Measurements from ENCODE around the gene RYR3.

The RYR3 gene

GRCh38 chr15:33729653-33730052, 418.9 kb downstream of the RYR3 start:
- no peak for DNase-seq

- no peak for DNase-seq
Observed at GRCh38 chr15:33730815-33731214, 420.0 kb downstream of the RYR3 start.

GRCh38 chr15:33735143-33735542, 424.4 kb downstream of the RYR3 start:
- DNase-seq: no peak

GRCh38 chr15:33735637-33736247, 425.0 kb downstream of the RYR3 start:
- DNase-seq: peak; percentile 30

- DNase-seq: peak; percentile 46
Observed at GRCh38 chr15:33737687-33738601, 427.2 kb downstream of the RYR3 start.

- peak; percentile 61 for DNase-seq
Observed at GRCh38 chr15:33738941-33739664, 428.3 kb downstream of the RYR3 start.

GRCh38 chr15:33742306-33742705, 431.5 kb downstream of the RYR3 start:
- no peak for DNase-seq

- DNase-seq: no peak
Observed at GRCh38 chr15:33742800-33743199, 432.0 kb downstream of the RYR3 start.

GRCh38 chr15:33746203-33746602, 435.4 kb downstream of the RYR3 start:
- no peak for DNase-seq

GRCh38 chr15:33753012-33753411, 442.2 kb downstream of the RYR3 start:
- no peak for DNase-seq

GRCh38 chr15:33754242-33754641, 443.5 kb downstream of the RYR3 start:
- no peak for DNase-seq

- DNase-seq: no peak
Observed at GRCh38 chr15:33756961-33757360, 446.2 kb downstream of the RYR3 start.

GRCh38 chr15:33757516-33758232, 446.9 kb downstream of the RYR3 start:
- DNase-seq: no peak

- no peak for DNase-seq
Observed at GRCh38 chr15:33766389-33766788, 455.6 kb downstream of the RYR3 start.

GRCh38 chr15:33768670-33769190, 458.0 kb downstream of the RYR3 start:
- no peak for DNase-seq

GRCh38 chr15:33773969-33774368, 463.2 kb downstream of the RYR3 start:
- no peak for DNase-seq

GRCh38 chr15:33778852-33779251, 468.1 kb downstream of the RYR3 start:
- DNase-seq: no peak

GRCh38 chr15:33780011-33780768, 469.4 kb downstream of the RYR3 start:
- no peak for DNase-seq

GRCh38 chr15:33782966-33783365, 472.2 kb downstream of the RYR3 start:
- no peak for DNase-seq

GRCh38 chr15:33785366-33785765, 474.6 kb downstream of the RYR3 start:
- no peak for DNase-seq

- DNase-seq: no peak
Observed at GRCh38 chr15:33788906-33789540, 478.3 kb downstream of the RYR3 start.
